D721Med (cell line): Measurements from ENCODE around the gene ROR1.

Source experiments
- DNase-seq: peaks from one replicate; pipeline ENCODE4 v3.0.0; 2011; ENCODE audit warnings: low spot score; ENCODE audit not compliant: insufficient read length
- FAIRE-seq: peaks from 2 replicates; lab custom pipeline; 2011; peaks lifted over from hg19 to GRCh38; lab: Jason Lieb, UNC
- CTCF ChIP-seq: IDR thresholded peaks from 2 replicates; pipeline ENCODE4 v1.5.1; 2012; ENCODE audit warnings: mild to moderate bottlenecking, control low read depth; ENCODE audit not compliant: insufficient read depth; ENCODE audit errors: missing control alignments

The ROR1 gene

GRCh38 chr1:64084451-64084850 lies 310.6 kb downstream of the ROR1 start:
- DNase-seq (no peak), FAIRE-seq (no peak)
- no peak for TF ChIP-seq CTCF

- no peak for TF ChIP-seq CTCF
- no peak for DNase-seq
- no peak for FAIRE-seq
These were observed 314.0 kb downstream of the ROR1 start for GRCh38 chr1:64087768-64088167.

- DNase-seq (no peak), FAIRE-seq (no peak)
- no peak for TF ChIP-seq CTCF
These were observed 316.6 kb downstream of the ROR1 start for GRCh38 chr1:64090436-64090835.

GRCh38 chr1:64092851-64093371 lies 319.1 kb downstream of the ROR1 start:
- FAIRE-seq = no peak
- TF ChIP-seq CTCF = no peak
- DNase-seq = no peak

GRCh38 chr1:64093941-64094340 lies 320.1 kb downstream of the ROR1 start:
- TF ChIP-seq CTCF = no peak
- FAIRE-seq (no peak), DNase-seq (no peak)

- no peak for DNase-seq
- FAIRE-seq = no peak
- TF ChIP-seq CTCF = no peak
These were observed 322.0 kb downstream of the ROR1 start for GRCh38 chr1:64095832-64096231.

- DNase-seq (no peak), FAIRE-seq (no peak)
- TF ChIP-seq CTCF = no peak
These were observed 324.0 kb downstream of the ROR1 start for GRCh38 chr1:64097859-64098258.
